Progenitor cell of endocrine pancreas (in vitro differentiated cells): ENCODE measurements around the gene TDP1. TPM values are rescaled to one million over a fixed set of nuclear protein-coding genes. Genes with fewer than 3 reads are reported as not detected.

Source experiments
- DNase-seq: peaks from one replicate; pipeline ENCODE4 v3.0.0; 2021; ENCODE audit warnings: low spot score; ENCODE audit not compliant: unreplicated experiment
- H3K27ac Mint-ChIP-seq: 2 replicates; pipeline ENCODE4 v1.8.0; 2021; ENCODE audit warnings: mild to moderate bottlenecking, moderate library complexity, mixed read lengths
- H3K27me3 Mint-ChIP-seq: 2 replicates; pipeline ENCODE4 v1.8.0; 2021; ENCODE audit warnings: mixed read lengths
- H3K36me3 Mint-ChIP-seq: 2 replicates; pipeline ENCODE4 v1.8.0; 2022; ENCODE audit warnings: mixed read lengths; ENCODE audit not compliant: insufficient read depth
- H3K4me1 Mint-ChIP-seq: 2 replicates; pipeline ENCODE4 v1.8.0; 2021; ENCODE audit warnings: low read depth, mixed read lengths
- H3K4me3 Mint-ChIP-seq: 2 replicates; pipeline ENCODE4 v1.8.0; 2021; ENCODE audit warnings: low read depth, mild to moderate bottlenecking, moderate library complexity, mixed read lengths
- H3K9me3 Mint-ChIP-seq: 2 replicates; pipeline ENCODE4 v1.8.0; 2021; ENCODE audit warnings: low read depth, mixed read lengths
- long read RNA-seq: library from polyadenylated mRNA; unstranded; transcript quantifications from one replicate; pipeline ENCODE4 v2.0.0, GENCODE V29; 2020
- total RNA-seq: library from RNA; stranded (reverse); gene quantifications from 2 replicates; pipeline ENCODE4 v1.2.1, GENCODE V29; 2021
- TF ChIP-seq, protein P1 (sequence below): fragments of 200-600 bp; sonication (generic); IDR thresholded peaks from one replicate; pipeline ENCODE4 v1.5.0; 2021; ENCODE audit warnings: antibody characterized with exemption, mild to moderate bottlenecking; ENCODE audit not compliant: unreplicated experiment

The TDP1 gene
- 45.9 and 46.6 TPM in 2 replicates for total RNA-seq
- long read RNA-seq, transcript TDP1-203 (16 exons, 2,068 nt): major isoform, 60 of 149 reads
- long read RNA-seq, transcript TDP1-201 (17 exons, 3,702 nt): minor isoform, 12 of 149 reads
- long read RNA-seq, partial matches to known transcripts: 42 of 149 reads
- long read RNA-seq, other reads (novel, unspliced or antisense): 33 of 149 reads

DNA sequence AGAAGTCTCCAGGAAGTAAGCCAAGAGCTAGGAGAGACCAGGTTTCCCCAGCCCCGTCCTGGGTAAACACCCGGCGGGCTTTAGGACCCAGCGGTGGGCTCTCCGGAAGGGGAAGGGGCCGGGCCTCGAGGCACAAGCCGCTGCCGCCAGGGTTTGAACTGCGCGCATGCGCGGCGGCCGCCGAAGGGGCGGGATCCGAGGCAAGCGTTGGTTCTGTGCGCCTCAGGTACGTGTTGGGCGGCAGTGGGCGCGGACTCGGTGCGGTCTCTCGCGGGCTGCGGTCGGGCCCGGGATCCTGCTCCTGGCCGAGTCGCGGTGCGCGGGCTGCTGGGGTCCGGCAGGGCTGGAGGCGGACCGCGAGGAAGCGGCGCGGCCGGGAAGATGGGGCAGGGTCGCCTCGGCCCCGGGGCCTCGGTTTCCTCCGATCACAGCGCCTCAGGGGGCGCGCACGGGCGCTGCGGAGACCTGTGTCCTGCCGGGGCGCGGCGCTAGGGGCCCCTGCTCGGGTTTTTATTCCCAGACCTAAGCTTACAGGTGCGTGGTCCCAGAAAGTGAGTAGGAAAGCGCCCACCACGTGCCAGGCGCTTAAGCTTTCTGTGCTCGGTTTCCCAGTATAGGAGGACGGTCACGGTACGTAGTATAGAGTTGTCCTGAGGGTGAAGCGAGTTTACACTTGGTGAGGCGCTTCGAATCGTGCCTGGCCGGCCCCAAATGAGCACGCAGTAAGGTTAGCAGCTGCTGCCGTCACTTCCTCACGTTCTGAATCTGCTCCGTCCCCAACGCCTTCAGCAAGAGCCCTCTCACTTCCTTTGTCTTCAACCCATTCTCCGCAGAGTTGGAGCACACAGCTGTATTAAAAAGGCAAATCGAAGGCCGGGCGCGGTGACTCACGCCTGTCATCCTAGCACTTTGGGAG is at the start of gene TDP1:
TDP1 (plus strand) TSS at position 183 of the 916 bp plus-strand sequence. CDS start 7,188 bp downstream, outside the sequence.
- TF ChIP-seq, protein P1, sequence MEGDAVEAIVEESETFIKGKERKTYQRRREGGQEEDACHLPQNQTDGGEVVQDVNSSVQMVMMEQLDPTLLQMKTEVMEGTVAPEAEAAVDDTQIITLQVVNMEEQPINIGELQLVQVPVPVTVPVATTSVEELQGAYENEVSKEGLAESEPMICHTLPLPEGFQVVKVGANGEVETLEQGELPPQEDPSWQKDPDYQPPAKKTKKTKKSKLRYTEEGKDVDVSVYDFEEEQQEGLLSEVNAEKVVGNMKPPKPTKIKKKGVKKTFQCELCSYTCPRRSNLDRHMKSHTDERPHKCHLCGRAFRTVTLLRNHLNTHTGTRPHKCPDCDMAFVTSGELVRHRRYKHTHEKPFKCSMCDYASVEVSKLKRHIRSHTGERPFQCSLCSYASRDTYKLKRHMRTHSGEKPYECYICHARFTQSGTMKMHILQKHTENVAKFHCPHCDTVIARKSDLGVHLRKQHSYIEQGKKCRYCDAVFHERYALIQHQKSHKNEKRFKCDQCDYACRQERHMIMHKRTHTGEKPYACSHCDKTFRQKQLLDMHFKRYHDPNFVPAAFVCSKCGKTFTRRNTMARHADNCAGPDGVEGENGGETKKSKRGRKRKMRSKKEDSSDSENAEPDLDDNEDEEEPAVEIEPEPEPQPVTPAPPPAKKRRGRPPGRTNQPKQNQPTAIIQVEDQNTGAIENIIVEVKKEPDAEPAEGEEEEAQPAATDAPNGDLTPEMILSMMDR: peak; percentile 46
- Mint-ChIP-seq H3K4me3 (peak within 1 kb of the TSS; percentile 99), H3K4me1 (peaks cover 30% of the 10 kb centered on the region), H3K36me3 (peaks cover 5% of the 10 kb centered on the region), H3K27me3 (no peaks in the 10 kb centered on the region), H3K27ac (peak within 1 kb of the TSS; percentile 98), H3K9me3 (no peaks in the 10 kb centered on the region)
- peak; percentile 97 for DNase-seq

GRCh38 chr14:89906000-89906399 is 49.7 kb upstream of the TDP1 start:
- TF ChIP-seq, protein P1: no peak
- Mint-ChIP-seq H3K9me3 (no peaks in the 10 kb centered on the region), H3K27ac (no peak overlapping the region), H3K27me3 (peaks cover 5% of the 10 kb centered on the region), H3K36me3 (peaks cover 3% of the 10 kb centered on the region), H3K4me1 (peaks cover 7% of the 10 kb centered on the region), H3K4me3 (no peak overlapping the region)
- no peak for DNase-seq

DNA sequence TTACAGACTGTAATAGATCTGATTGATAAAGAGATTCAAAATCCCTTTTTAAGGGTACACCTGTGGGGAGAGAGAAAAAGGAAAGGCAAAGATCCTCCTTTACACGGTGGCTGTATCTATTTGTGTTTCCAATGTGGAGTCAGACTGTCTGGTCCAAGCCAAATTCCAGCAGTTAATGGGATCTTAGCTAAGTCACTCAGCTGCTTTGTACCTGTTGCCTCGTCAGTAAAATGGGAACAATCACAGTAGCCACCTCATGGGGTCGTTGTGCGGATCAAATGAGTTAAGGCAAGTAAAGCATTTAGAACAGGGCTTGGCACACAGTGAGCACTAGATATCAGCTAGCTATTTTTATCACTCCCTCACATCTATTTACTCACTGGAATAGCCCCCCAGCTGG is 48.1 kb upstream of the TDP1 start:
- no peak for DNase-seq
- H3K36me3 Mint-ChIP-seq: peaks cover 3% of the 10 kb centered on the region
- H3K4me1 Mint-ChIP-seq: peaks cover 12% of the 10 kb centered on the region
- no peak overlapping the region for H3K27ac Mint-ChIP-seq
- H3K9me3 Mint-ChIP-seq: no peaks in the 10 kb centered on the region
- H3K4me3 Mint-ChIP-seq: no peak overlapping the region
- H3K27me3 Mint-ChIP-seq: peaks cover 5% of the 10 kb centered on the region
- TF ChIP-seq, protein P1: no peak

- no peak for DNase-seq
- H3K27ac Mint-ChIP-seq: no peak overlapping the region
- H3K4me1 Mint-ChIP-seq: peaks cover 12% of the 10 kb centered on the region
- H3K27me3 Mint-ChIP-seq: peaks cover 5% of the 10 kb centered on the region
- no peaks in the 10 kb centered on the region for H3K9me3 Mint-ChIP-seq
- peaks cover 3% of the 10 kb centered on the region for H3K36me3 Mint-ChIP-seq
- H3K4me3 Mint-ChIP-seq: no peak overlapping the region
- TF ChIP-seq, protein P1: no peak
Measured at GRCh38 chr14:89908712-89909450, 46.8 kb upstream of the TDP1 start.

DNA sequence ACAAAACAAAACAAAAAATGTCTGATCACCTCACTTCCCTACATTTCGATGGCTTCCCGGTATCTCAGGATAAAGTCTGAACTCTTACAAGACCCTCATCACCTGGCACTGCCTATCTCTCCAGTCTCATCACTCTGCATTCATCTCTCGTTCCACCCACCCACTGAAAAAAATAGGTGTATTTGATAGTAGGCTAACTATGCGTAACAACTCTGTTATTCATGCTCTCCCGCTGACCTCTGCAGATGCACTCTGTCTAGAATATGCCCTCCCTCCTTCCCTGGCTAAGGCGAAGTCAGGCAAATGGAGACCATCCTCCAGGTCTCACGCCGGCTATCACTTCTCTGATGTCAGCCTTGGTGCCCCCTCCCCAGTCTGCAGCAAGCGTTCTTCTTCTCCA is 46.1 kb upstream of the TDP1 start:
- Mint-ChIP-seq H3K9me3 (no peaks in the 10 kb centered on the region), H3K36me3 (peaks cover 3% of the 10 kb centered on the region), H3K4me1 (peaks cover 12% of the 10 kb centered on the region), H3K27ac (no peak overlapping the region), H3K27me3 (peaks cover 5% of the 10 kb centered on the region), H3K4me3 (no peak overlapping the region)
- TF ChIP-seq, protein P1: no peak
- DNase-seq: no peak
